Measurements from ENCODE around the gene DOK4. TPM values are rescaled to one million over a fixed set of nuclear protein-coding genes. Genes with fewer than 3 reads are reported as not detected.

The DOK4 gene
- total and polyA plus RNA-seq, 4 donors: 7.8 to 24.6 (median 18.1) TPM

DNA sequence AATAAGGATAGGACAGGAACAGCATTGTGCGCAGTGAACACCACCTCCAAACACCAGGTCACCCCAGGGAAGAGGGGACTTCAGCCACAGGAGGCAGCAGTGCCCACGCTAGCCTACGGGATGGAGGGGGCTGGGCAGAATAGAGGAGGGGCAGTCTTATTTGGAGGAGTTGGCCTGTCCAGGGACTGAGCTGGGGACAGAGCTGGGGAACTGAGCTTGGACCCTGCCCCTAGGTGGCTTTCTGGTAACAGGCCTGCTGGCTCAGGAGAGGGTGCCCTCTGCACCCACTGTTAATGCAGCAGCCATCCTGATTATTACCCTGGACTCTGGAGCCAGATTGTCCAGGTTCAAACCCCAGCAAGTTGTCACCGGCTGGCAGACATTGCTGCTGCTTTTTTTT, 40.7 kb upstream of the DOK4 start:
- no peaks in the 10 kb centered on the region for H3K27me3 ChIP-seq (ENCODE audit: control insufficient read depth in 4 of 4, insufficient read depth in 4 of 4, low read length in 3 of 4)
- no peaks in the 10 kb centered on the region for H3K9me3 ChIP-seq (ENCODE audit: control insufficient read depth in 4 of 4, low read length in 3 of 4)
- no peak overlapping the region for H3K9ac ChIP-seq (ENCODE audit: low read depth in 1 of 2, low read length in 2 of 2)
- H3K36me3 ChIP-seq (ENCODE audit: control insufficient read depth in 4 of 4, insufficient read depth in 3 of 4, low read depth in 1 of 4, low read length in 3 of 4): no peaks in the 10 kb centered on the region
- peaks cover 0 to 11% (median 3%) of the 10 kb centered on the region in 4 donors for H3K4me1 ChIP-seq (ENCODE audit: control insufficient read depth in 4 of 4, insufficient read depth in 4 of 4, low read length in 3 of 4)
- 90% methylated on average over 4 of the region's 4 CpGs for WGBS
- TF ChIP-seq, protein P1, sequence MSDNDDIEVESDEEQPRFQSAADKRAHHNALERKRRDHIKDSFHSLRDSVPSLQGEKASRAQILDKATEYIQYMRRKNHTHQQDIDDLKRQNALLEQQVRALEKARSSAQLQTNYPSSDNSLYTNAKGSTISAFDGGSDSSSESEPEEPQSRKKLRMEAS (IDR thresholded peaks at IDR 0.05): no peak
- TF ChIP-seq, protein P2, sequence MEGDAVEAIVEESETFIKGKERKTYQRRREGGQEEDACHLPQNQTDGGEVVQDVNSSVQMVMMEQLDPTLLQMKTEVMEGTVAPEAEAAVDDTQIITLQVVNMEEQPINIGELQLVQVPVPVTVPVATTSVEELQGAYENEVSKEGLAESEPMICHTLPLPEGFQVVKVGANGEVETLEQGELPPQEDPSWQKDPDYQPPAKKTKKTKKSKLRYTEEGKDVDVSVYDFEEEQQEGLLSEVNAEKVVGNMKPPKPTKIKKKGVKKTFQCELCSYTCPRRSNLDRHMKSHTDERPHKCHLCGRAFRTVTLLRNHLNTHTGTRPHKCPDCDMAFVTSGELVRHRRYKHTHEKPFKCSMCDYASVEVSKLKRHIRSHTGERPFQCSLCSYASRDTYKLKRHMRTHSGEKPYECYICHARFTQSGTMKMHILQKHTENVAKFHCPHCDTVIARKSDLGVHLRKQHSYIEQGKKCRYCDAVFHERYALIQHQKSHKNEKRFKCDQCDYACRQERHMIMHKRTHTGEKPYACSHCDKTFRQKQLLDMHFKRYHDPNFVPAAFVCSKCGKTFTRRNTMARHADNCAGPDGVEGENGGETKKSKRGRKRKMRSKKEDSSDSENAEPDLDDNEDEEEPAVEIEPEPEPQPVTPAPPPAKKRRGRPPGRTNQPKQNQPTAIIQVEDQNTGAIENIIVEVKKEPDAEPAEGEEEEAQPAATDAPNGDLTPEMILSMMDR (IDR thresholded peaks at IDR 0.05; ENCODE audit: low read depth, low read length, missing input control): no peak
- TF ChIP-seq HNF4G (IDR thresholded peaks at IDR 0.05) (no peak), HNF4A (conservative IDR thresholded peaks at IDR 0.05) (no peak), JUND (IDR thresholded peaks at IDR 0.05) (no peak), RXRA (IDR thresholded peaks at IDR 0.05) (no peak), FOXA2 (IDR thresholded peaks at IDR 0.05) (no peak), SP1 (IDR thresholded peaks at IDR 0.05) (no peak), FOXA1 (IDR thresholded peaks at IDR 0.05) (no peak), GABPA (IDR thresholded peaks at IDR 0.05 in 1 of 2, conservative IDR thresholded peaks at IDR 0.05 in 1 of 2) (no peak), RAD21 (IDR thresholded peaks at IDR 0.05) (no peak), TAF1 (conservative IDR thresholded peaks at IDR 0.05) (no peak), EGR1 (IDR thresholded peaks at IDR 0.05; ENCODE audit: low read depth in 2 of 2) (no peak), YY1 (IDR thresholded peaks at IDR 0.05) (no peak)
- TF ChIP-seq, protein P3, sequence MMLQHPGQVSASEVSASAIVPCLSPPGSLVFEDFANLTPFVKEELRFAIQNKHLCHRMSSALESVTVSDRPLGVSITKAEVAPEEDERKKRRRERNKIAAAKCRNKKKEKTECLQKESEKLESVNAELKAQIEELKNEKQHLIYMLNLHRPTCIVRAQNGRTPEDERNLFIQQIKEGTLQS (IDR thresholded peaks at IDR 0.05): no peak
- TF ChIP-seq, protein P4, sequence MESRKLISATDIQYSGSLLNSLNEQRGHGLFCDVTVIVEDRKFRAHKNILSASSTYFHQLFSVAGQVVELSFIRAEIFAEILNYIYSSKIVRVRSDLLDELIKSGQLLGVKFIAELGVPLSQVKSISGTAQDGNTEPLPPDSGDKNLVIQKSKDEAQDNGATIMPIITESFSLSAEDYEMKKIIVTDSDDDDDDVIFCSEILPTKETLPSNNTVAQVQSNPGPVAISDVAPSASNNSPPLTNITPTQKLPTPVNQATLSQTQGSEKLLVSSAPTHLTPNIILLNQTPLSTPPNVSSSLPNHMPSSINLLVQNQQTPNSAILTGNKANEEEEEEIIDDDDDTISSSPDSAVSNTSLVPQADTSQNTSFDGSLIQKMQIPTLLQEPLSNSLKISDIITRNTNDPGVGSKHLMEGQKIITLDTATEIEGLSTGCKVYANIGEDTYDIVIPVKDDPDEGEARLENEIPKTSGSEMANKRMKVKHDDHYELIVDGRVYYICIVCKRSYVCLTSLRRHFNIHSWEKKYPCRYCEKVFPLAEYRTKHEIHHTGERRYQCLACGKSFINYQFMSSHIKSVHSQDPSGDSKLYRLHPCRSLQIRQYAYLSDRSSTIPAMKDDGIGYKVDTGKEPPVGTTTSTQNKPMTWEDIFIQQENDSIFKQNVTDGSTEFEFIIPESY (IDR thresholded peaks at IDR 0.05): no peak
- TF ChIP-seq, protein P5, sequence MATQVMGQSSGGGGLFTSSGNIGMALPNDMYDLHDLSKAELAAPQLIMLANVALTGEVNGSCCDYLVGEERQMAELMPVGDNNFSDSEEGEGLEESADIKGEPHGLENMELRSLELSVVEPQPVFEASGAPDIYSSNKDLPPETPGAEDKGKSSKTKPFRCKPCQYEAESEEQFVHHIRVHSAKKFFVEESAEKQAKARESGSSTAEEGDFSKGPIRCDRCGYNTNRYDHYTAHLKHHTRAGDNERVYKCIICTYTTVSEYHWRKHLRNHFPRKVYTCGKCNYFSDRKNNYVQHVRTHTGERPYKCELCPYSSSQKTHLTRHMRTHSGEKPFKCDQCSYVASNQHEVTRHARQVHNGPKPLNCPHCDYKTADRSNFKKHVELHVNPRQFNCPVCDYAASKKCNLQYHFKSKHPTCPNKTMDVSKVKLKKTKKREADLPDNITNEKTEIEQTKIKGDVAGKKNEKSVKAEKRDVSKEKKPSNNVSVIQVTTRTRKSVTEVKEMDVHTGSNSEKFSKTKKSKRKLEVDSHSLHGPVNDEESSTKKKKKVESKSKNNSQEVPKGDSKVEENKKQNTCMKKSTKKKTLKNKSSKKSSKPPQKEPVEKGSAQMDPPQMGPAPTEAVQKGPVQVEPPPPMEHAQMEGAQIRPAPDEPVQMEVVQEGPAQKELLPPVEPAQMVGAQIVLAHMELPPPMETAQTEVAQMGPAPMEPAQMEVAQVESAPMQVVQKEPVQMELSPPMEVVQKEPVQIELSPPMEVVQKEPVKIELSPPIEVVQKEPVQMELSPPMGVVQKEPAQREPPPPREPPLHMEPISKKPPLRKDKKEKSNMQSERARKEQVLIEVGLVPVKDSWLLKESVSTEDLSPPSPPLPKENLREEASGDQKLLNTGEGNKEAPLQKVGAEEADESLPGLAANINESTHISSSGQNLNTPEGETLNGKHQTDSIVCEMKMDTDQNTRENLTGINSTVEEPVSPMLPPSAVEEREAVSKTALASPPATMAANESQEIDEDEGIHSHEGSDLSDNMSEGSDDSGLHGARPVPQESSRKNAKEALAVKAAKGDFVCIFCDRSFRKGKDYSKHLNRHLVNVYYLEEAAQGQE (IDR thresholded peaks at IDR 0.05): no peak
- DNase-seq (ENCODE audit: low spot score): no peak
- no peak overlapping the region for H3K4me3 ChIP-seq (ENCODE audit: low read depth in 1 of 3, low read length in 3 of 3)
- no peak overlapping the region for H3K27ac ChIP-seq (ENCODE audit: low read depth in 1 of 2, low read length in 2 of 2)
